Measurements from ENCODE around the gene S100A8.
"Not testable (repeated sequence)": the region's sequence is repeated elsewhere in the genome, so short reads cannot be mapped to it uniquely, and the experiment has no call there.

S100A8 gene

GRCh38 chr1:153352523-153352922 lies 38.4 kb downstream of the S100A8 start:
- peak; percentile 52 for DNase-seq (ENCODE audit: extremely low spot score, insufficient read length, low read depth)
- FAIRE-seq: peak; percentile 81

GRCh38 chr1:153350321-153350957 lies 40.4 kb downstream of the S100A8 start:
- no peak for FAIRE-seq
- DNase-seq (ENCODE audit: extremely low spot score, insufficient read length, low read depth): no peak

- FAIRE-seq (no peak), DNase-seq (ENCODE audit: extremely low spot score, insufficient read length, low read depth) (no peak)
These were observed 41.2 kb downstream of the S100A8 start for GRCh38 chr1:153349363-153350320.

- no peak for DNase-seq (ENCODE audit: extremely low spot score, insufficient read length, low read depth)
- FAIRE-seq: no peak
These were observed 42.1 kb downstream of the S100A8 start, which contains the start of gene PGLYRP4 for GRCh38 chr1:153348511-153349362. Gene PGLYRP4, minus strand, starts transcription at chr1:153348841. Its CDS starts 909 bp downstream, at chr1:153347932.

GRCh38 chr1:153347856-153348255 lies 43.0 kb downstream of the S100A8 start:
- no peak for DNase-seq (ENCODE audit: extremely low spot score, insufficient read length, low read depth)

GRCh38 chr1:153347049-153347448 lies 43.8 kb downstream of the S100A8 start:
- not testable (repeated sequence) for FAIRE-seq; DNase-seq (ENCODE audit: extremely low spot score, insufficient read length, low read depth)

More at GRCh38 chr1:153347856-153348255, 43.0 kb downstream of the S100A8 start:
- no peak for FAIRE-seq

GRCh38 chr1:153346077-153346723 lies 44.7 kb downstream of the S100A8 start:
- DNase-seq (ENCODE audit: extremely low spot score, insufficient read length, low read depth) (no peak), FAIRE-seq (peak; percentile 58)

- DNase-seq (ENCODE audit: extremely low spot score, insufficient read length, low read depth) (no peak), FAIRE-seq (peak; percentile 62)
These were observed 45.4 kb downstream of the S100A8 start for GRCh38 chr1:153345187-153346076.

GRCh38 chr1:153344718-153345025 lies 46.2 kb downstream of the S100A8 start:
- FAIRE-seq (no peak), DNase-seq (ENCODE audit: extremely low spot score, insufficient read length, low read depth) (no peak)

- FAIRE-seq (peak; percentile 41), DNase-seq (ENCODE audit: extremely low spot score, insufficient read length, low read depth) (no peak)
These were observed 46.8 kb downstream of the S100A8 start for GRCh38 chr1:153343811-153344717.

GRCh38 chr1:153343040-153343681 lies 47.7 kb downstream of the S100A8 start:
- DNase-seq (ENCODE audit: extremely low spot score, insufficient read length, low read depth) (no peak), FAIRE-seq (no peak)

- no peak for DNase-seq (ENCODE audit: extremely low spot score, insufficient read length, low read depth)
- no peak for FAIRE-seq
These were observed 48.7 kb downstream of the S100A8 start for GRCh38 chr1:153342178-153342577.

GRCh38 chr1:153341431-153341934 lies 49.4 kb downstream of the S100A8 start:
- DNase-seq (ENCODE audit: extremely low spot score, insufficient read length, low read depth) (no peak), FAIRE-seq (no peak)

- no peak for DNase-seq (ENCODE audit: extremely low spot score, insufficient read length, low read depth)
- no peak for FAIRE-seq
These were observed 50.5 kb downstream of the S100A8 start for GRCh38 chr1:153340356-153340755.
